HepG2 (cell line): ENCODE results near the gene POLH. TPM values are rescaled to one million over a fixed set of nuclear protein-coding genes. Genes with fewer than 3 reads are reported as not detected.

Experiments
- ARNT2 ChIP-seq: sonication (generic); formaldehyde crosslinking; IDR thresholded peaks from 2 replicates; pipeline ENCODE4 v1.8.0; 2022; ENCODE audit warnings: mild to moderate bottlenecking, low read depth, missing genetic modification reagents, moderate library complexity
- BORCS8-MEF2B ChIP-seq: sonication (generic); formaldehyde crosslinking; IDR thresholded peaks from 2 replicates; pipeline ENCODE4 v1.8.0; 2022; ENCODE audit warnings: mild to moderate bottlenecking, missing genetic modification reagents
- FOXC1 ChIP-seq: sonication (generic); formaldehyde crosslinking; IDR thresholded peaks from 2 replicates; pipeline ENCODE4 v1.8.0; 2022; ENCODE audit warnings: mild to moderate bottlenecking, missing genetic modification reagents, borderline replicate concordance
- FOXP4 ChIP-seq: sonication (generic); formaldehyde crosslinking; IDR thresholded peaks from 2 replicates; pipeline ENCODE4 v1.4.0; 2020; ENCODE audit warnings: missing genetic modification reagents
- HNRNPUL1 ChIP-seq: fragments of 200-400 bp; formaldehyde crosslinking; IDR thresholded peaks from 2 replicates; pipeline ENCODE4 v1.6.1; 2017; ENCODE audit warnings: low read depth, mild to moderate bottlenecking, low read length, moderate library complexity
- HOMEZ ChIP-seq: IDR thresholded peaks from 2 replicates; pipeline ENCODE4 v1.6.1; 2016; ENCODE audit warnings: low read depth
- PCBP1 ChIP-seq: fragments of 200-400 bp; formaldehyde crosslinking; IDR thresholded peaks from 2 replicates; pipeline ENCODE4 v1.6.1; 2017; ENCODE audit warnings: mild to moderate bottlenecking, low read depth, low read length, borderline replicate concordance
- SRY ChIP-seq: sonication (generic); formaldehyde crosslinking; IDR thresholded peaks from 2 replicates; pipeline ENCODE4 v1.8.0; 2022; ENCODE audit warnings: mild to moderate bottlenecking, missing genetic modification reagents
- THAP7 ChIP-seq: sonication (generic); formaldehyde crosslinking; IDR thresholded peaks from 2 replicates; pipeline ENCODE4 v1.8.1; 2023; ENCODE audit warnings: mild to moderate bottlenecking, missing genetic modification reagents
- ZBTB1 ChIP-seq: sonication (generic); formaldehyde crosslinking; IDR thresholded peaks from 2 replicates; pipeline ENCODE4 v1.4.0; 2020; ENCODE audit warnings: missing genetic modification reagents, borderline replicate concordance
- ZBTB2 ChIP-seq: sonication (generic); formaldehyde crosslinking; IDR thresholded peaks from 2 replicates; pipeline ENCODE4 v1.8.0; 2022; ENCODE audit warnings: low read depth, missing genetic modification reagents
- ZC3H13 ChIP-seq: sonication (generic); formaldehyde crosslinking; IDR thresholded peaks from 2 replicates; pipeline ENCODE4 v1.8.1; 2023; ENCODE audit warnings: mild to moderate bottlenecking, missing genetic modification reagents, moderate library complexity
- ZNF264 ChIP-seq: sonication (generic); formaldehyde crosslinking; IDR thresholded peaks from 2 replicates; pipeline ENCODE4 v1.4.0; 2020; ENCODE audit warnings: missing genetic modification reagents
- ZNF317 ChIP-seq: sonication (generic); formaldehyde crosslinking; IDR thresholded peaks from 2 replicates; pipeline ENCODE4 v1.5.0; 2020; ENCODE audit warnings: mild to moderate bottlenecking, missing genetic modification reagents
- ZNF33A ChIP-seq: sonication (generic); formaldehyde crosslinking; IDR thresholded peaks from 2 replicates; pipeline ENCODE4 v1.5.1; 2020; ENCODE audit warnings: missing genetic modification reagents, mild to moderate bottlenecking, moderate library complexity, borderline replicate concordance
- ZNF383 ChIP-seq: sonication (generic); formaldehyde crosslinking; IDR thresholded peaks from 2 replicates; pipeline ENCODE4 v1.4.0; 2020; ENCODE audit warnings: missing genetic modification reagents, mild to moderate bottlenecking, borderline replicate concordance
- ZNF710 ChIP-seq: sonication (generic); formaldehyde crosslinking; IDR thresholded peaks from 2 replicates; pipeline ENCODE4 v1.5.0; 2020; ENCODE audit warnings: mild to moderate bottlenecking, missing genetic modification reagents, borderline replicate concordance
- polyA plus RNA-seq, 8 experiments: library from polyadenylated mRNA; depleted of rRNA in 3 of 8; stranded (reverse) in 7 of 8; unstranded in 1 of 8; fragments of >200 nt; fragmentation: Illumina TruSeq in 4 of 8; extraction: Trizol in 4 of 8; gene quantifications; 2 replicates each; pipeline versions ENCODE4 v1.2.1 to v1.2.3, GENCODE V29; 2011 to 2016; ENCODE audit warnings: low read depth in 4 of 8, missing spikeins in 1 of 8, mixed read lengths in 1 of 8; ENCODE audit not compliant: insufficient read depth in 1 of 8
- total RNA-seq, 5 experiments: library from RNA; depleted of rRNA; stranded (reverse); fragments of >200 nt; fragmentation: Illumina TruSeq; extraction: Trizol; gene quantifications; 2 replicates each; pipeline ENCODE4 v1.2.3, GENCODE V29; 2016; ENCODE audit warnings: low read depth in 1 of 5

Gene POLH
- total and polyA plus RNA-seq, 2 of the 13 experiments (the other 11 are each of a cell fraction or from before 2014, with no cell fraction given), result 11.6 to 25.0 TPM

GRCh38 chr6:43635387-43636307 is 59.7 kb downstream of the POLH start, which contains the start of gene MAD2L1BP (continued):
- TF ChIP-seq HOMEZ (CRISPR knock-in tag), result peak; percentile 68; the same call in 1 of the 2 replicates
- no peak for TF ChIP-seq HNRNPUL1
- TF ChIP-seq ARNT2 (CRISPR knock-in tag), result peak; percentile 35; the same call in 1 of the 2 replicates
- peak; percentile 76 for TF ChIP-seq BORCS8-MEF2B
- TF ChIP-seq FOXP4 (CRISPR knock-in tag), result peak; percentile 40; the same call in 1 of the 2 replicates
- peak; percentile 65; the same call in 1 of the 2 replicates for TF ChIP-seq THAP7 (CRISPR knock-in tag)
- 0 out of 2 replicates have a peak, but pooled peaks have one; percentile 36 for TF ChIP-seq ZBTB2 (CRISPR knock-in tag)
- peak; percentile 56 for TF ChIP-seq ZNF710 (CRISPR knock-in tag)
- TF ChIP-seq ZNF317 (CRISPR knock-in tag), result peak; percentile 76
- TF ChIP-seq SRY (CRISPR knock-in tag), result peak; percentile 72; the same call in 1 of the 2 replicates
- TF ChIP-seq FOXC1 (CRISPR knock-in tag), result peak; percentile 88; the same call in 1 of the 2 replicates
- peak; percentile 81; the same call in 1 of the 2 replicates for TF ChIP-seq PCBP1
- TF ChIP-seq ZC3H13 (CRISPR knock-in tag), result peak; percentile 52; the same call in 1 of the 2 replicates
- peak; percentile 77; the same call in 1 of the 2 replicates for TF ChIP-seq ZBTB1 (CRISPR knock-in tag)
- TF ChIP-seq ZNF33A (CRISPR knock-in tag), result peak; percentile 75; the same call in 1 of the 2 replicates
- TF ChIP-seq ZNF264, result 0 out of 2 replicates have a peak, but pooled peaks have one; percentile 42
- TF ChIP-seq ZNF383 (CRISPR knock-in tag), result no peak
